Endothelial cell of umbilical vein (primary cell): Measurements from ENCODE around the gene KHK. TPM values are rescaled to one million over a fixed set of nuclear protein-coding genes. Genes with fewer than 3 reads are reported as not detected.

Source experiments
- BruUV-seq: library from RNA; stranded (reverse); fragments of 400-500 nt; replicated peaks from 2 replicates; lab custom pipeline; 2021; lab: Mats Ljungman, UMichigan
- CTCF ChIA-PET: fragments of 300-600, 350-600 bp; sonication (Branson Sonifier 250); formaldehyde crosslinking; loops from one replicate; lab custom pipeline; 2021; ENCODE audit warnings: antibody characterized with exemption, inconsistent platforms; lab: Charles Lee
- POLR2A ChIA-PET: fragments of 300-600, 350-600 bp; sonication (Branson Sonifier 250); formaldehyde crosslinking; loops from one replicate; lab custom pipeline; 2021; ENCODE audit warnings: antibody characterized with exemption, inconsistent platforms; lab: Charles Lee
- DNase-seq: peaks from one replicate; pipeline ENCODE4 v3.0.0-alpha.2; 2011; ENCODE audit warnings: low read depth, low spot score
- FAIRE-seq: peaks from 2 replicates; lab custom pipeline; 2011; peaks lifted over from hg19 to GRCh38; lab: Jason Lieb, UNC
- H2AFZ ChIP-seq: 2 replicates; pipeline ENCODE4 v1.6.0; 2012; ENCODE audit warnings: low read depth, low read length, control low read depth, inconsistent platforms
- H3K27ac ChIP-seq: 2 replicates; pipeline ENCODE4 v1.5.1; 2011; ENCODE audit warnings: low read depth, mild to moderate bottlenecking, control low read depth, low read length, moderate library complexity; ENCODE audit not compliant: insufficient read depth
- H3K27me3 ChIP-seq, 2 experiments: 2 replicates each; pipeline versions ENCODE4 v1.6.0 to v1.6.1; 2011; ENCODE audit warnings: low read length in 2 of 2, mixed read lengths in 1 of 2; ENCODE audit not compliant: control insufficient read depth in 2 of 2, insufficient read depth in 2 of 2
- H3K36me3 ChIP-seq, 2 experiments: 2 replicates in 1 of 2; 3 replicates in 1 of 2; pipeline ENCODE4 v1.5.1; 2011; ENCODE audit warnings: low read length in 2 of 2, mild to moderate bottlenecking in 1 of 2, moderate library complexity in 1 of 2; ENCODE audit not compliant: control insufficient read depth in 2 of 2, insufficient read depth in 2 of 2; ENCODE audit errors: extremely low read depth in 1 of 2
- H3K4me1 ChIP-seq: 3 replicates; pipeline ENCODE4 v1.5.1; 2011; ENCODE audit warnings: mild to moderate bottlenecking, low read length; ENCODE audit not compliant: control insufficient read depth, insufficient read depth; ENCODE audit errors: extremely low read depth
- H3K4me2 ChIP-seq: 2 replicates; pipeline ENCODE4 v1.6.1; 2011; ENCODE audit warnings: low read length, control low read depth, mixed read lengths; ENCODE audit not compliant: insufficient read depth
- H3K4me3 ChIP-seq, 3 experiments: fragments of 200-600 bp in 1 of 3; sonication (generic), shearing (Covaris generic) in 1 of 3; replicated peaks in 1 of 3; 2 replicates each; pipeline ENCODE4 v1.5.1; 2011 to 2016; ENCODE audit warnings: control low read depth in 3 of 3, low read length in 3 of 3, mild to moderate bottlenecking in 2 of 3, inconsistent platforms in 1 of 3, low read depth in 1 of 3, moderate library complexity in 1 of 3; ENCODE audit not compliant: insufficient read depth in 1 of 3
- H3K79me2 ChIP-seq: 2 replicates; pipeline ENCODE4 v1.6.0; 2012; ENCODE audit warnings: low read length, inconsistent platforms; ENCODE audit not compliant: control insufficient read depth, insufficient read depth
- H3K9ac ChIP-seq: replicated peaks from 2 replicates; pipeline ENCODE3; 2011; ENCODE audit warnings: low read length, control low read depth; ENCODE audit not compliant: insufficient read depth; ENCODE audit errors: extremely low read depth
- H3K9me1 ChIP-seq: replicated peaks from 3 replicates; pipeline ENCODE4 v1.6.0; 2011; ENCODE audit warnings: mild to moderate bottlenecking, low read length; ENCODE audit not compliant: control insufficient read depth, insufficient read depth; ENCODE audit errors: extremely low read depth
- H3K9me3 ChIP-seq: replicated peaks from 2 replicates; pipeline ENCODE4 v1.5.1; 2012; ENCODE audit warnings: low read length, inconsistent platforms; ENCODE audit not compliant: control insufficient read depth, insufficient read depth
- H4K20me1 ChIP-seq: replicated peaks from 2 replicates; pipeline ENCODE3; 2011; ENCODE audit warnings: mild to moderate bottlenecking, low read length; ENCODE audit not compliant: control insufficient read depth, insufficient read depth; ENCODE audit errors: extremely low read depth
- CTCF ChIP-seq, 2 donors: IDR thresholded peaks; 1 replicate in 1 of 2; 2 replicates in 1 of 2; pipeline ENCODE4 v1.5.1; 2011; ENCODE audit warnings: low read length in 2 of 2, mild to moderate bottlenecking in 2 of 2, moderate library complexity in 2 of 2, control low read depth in 1 of 2, inconsistent platforms in 1 of 2, low read depth in 1 of 2; ENCODE audit not compliant: insufficient read depth in 1 of 2; ENCODE audit errors: extremely low read depth in 1 of 2
- EZH2 ChIP-seq: IDR thresholded peaks from 2 replicates; pipeline ENCODE4 v1.6.1; 2012; ENCODE audit warnings: borderline replicate concordance, low read depth, mild to moderate bottlenecking, moderate library complexity, low read length, inconsistent platforms; ENCODE audit not compliant: severe bottlenecking
- FOS ChIP-seq: IDR thresholded peaks from 2 replicates; pipeline ENCODE4 v1.6.1; 2011; ENCODE audit warnings: mild to moderate bottlenecking, low read length, moderate library complexity, borderline replicate concordance; ENCODE audit not compliant: insufficient read depth
- GATA2 ChIP-seq: IDR thresholded peaks from 2 replicates; pipeline ENCODE4 v1.7.0; 2011; ENCODE audit warnings: low read depth, mild to moderate bottlenecking, moderate library complexity, mixed read lengths, low read length; ENCODE audit not compliant: insufficient read length, insufficient read depth
- JUN ChIP-seq: IDR thresholded peaks from 2 replicates; pipeline ENCODE4 v1.6.1; 2011; ENCODE audit warnings: borderline replicate concordance, low read depth; ENCODE audit not compliant: insufficient read length, insufficient read depth
- MAX ChIP-seq: IDR thresholded peaks from 2 replicates; pipeline ENCODE4 v1.6.1; 2011; ENCODE audit not compliant: insufficient read depth, insufficient read length
- MYC ChIP-seq: IDR thresholded peaks from one replicate; pipeline ENCODE4 v1.6.1; 2011; ENCODE audit warnings: mild to moderate bottlenecking, low read depth, low read length
- POLR2A ChIP-seq: IDR thresholded peaks from 2 replicates; pipeline ENCODE4 v1.6.1; 2012; ENCODE audit warnings: low read depth, mild to moderate bottlenecking, control low read depth, low read length
- POLR2AphosphoS5 ChIP-seq: IDR thresholded peaks from 2 replicates; pipeline ENCODE4 v1.6.1; 2012; ENCODE audit warnings: low read depth, mild to moderate bottlenecking, control low read depth, low read length, moderate library complexity; ENCODE audit not compliant: insufficient read depth
- dilution Hi-C: fragments of 300-500 bp; cut with MboI; formaldehyde crosslinking; loops from one replicate; pipeline ENCODE4 v1.15.0; 2019; ENCODE audit warnings: low sequenced_read_pairs; ENCODE audit not compliant: extremely low pct_ligation_motif_present
- intact Hi-C: fragments of 100-400 bp; cut with micrococcal nuclease; formaldehyde crosslinking; loops from one replicate; pipeline ENCODE4 v1.10.0; 2022
- polyA plus RNA-seq, 4 experiments: library from polyadenylated mRNA; depleted of rRNA in 3 of 4; stranded (reverse) in 3 of 4; unstranded in 1 of 4; fragments of >200 nt; gene quantifications; 2 replicates each; pipeline versions ENCODE4 v1.2.1 to v1.2.3, GENCODE V29; 2011 to 2012; ENCODE audit warnings: missing spikeins in 1 of 4
- total RNA-seq: library from RNA; stranded (reverse); gene quantifications from 2 replicates; pipeline ENCODE4 v1.2.3, GENCODE V29; 2021

Gene KHK
- total and polyA plus RNA-seq, 2 donors (not counting 3 experiments of a cell fraction or from before 2014, with no cell fraction given), result 2.9 to 4.4 TPM

DNA sequence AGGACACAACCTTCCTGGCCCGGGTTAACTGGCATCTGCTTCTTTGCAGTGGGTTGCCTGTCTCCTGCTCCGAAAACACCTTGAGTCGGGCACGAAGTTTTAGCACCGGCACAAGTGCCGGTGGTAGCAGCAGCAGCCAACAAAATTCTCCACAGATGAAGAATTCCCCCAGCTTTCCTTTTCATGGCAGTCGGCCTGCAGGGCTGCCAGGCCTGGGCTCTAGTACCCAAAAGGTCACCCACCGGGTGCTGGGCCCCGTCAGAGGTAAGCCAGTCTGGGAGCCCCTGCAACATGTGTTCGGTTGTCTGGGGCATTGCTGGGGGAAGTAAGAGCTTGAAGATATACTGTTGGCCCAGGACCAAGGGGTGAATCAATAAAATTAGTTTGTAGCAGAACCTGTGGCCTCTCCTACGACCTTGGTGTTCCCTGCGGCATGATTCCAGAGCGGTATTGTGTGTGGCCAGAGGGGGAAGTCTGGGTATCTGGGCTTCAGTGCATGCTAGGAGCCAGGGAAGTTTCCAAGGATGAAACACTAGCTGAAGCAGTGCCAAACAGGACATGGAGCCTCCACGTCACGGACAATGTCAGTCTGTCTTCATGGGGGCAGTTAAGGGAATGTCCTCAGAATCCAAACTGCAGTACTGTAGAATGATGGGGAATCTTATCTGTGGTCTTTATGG lies 27.3 kb upstream of the KHK start:
- H3K9ac ChIP-seq, result no peak overlapping the region
- no peaks in the 10 kb centered on the region for H3K9me1 ChIP-seq
- no peaks in the 10 kb centered on the region for H3K9me3 ChIP-seq
- no TSS peak for BruUV-seq
- no peak overlapping the region for H3K4me2 ChIP-seq
- dilution Hi-C loops, result no loop called here
- ChIA-PET POLR2A (interaction anchor here (1.0 kb wide), 1 partner anchor 11 kb away, joined by 3 read pairs; no protein-coding TSS in a partner anchor), CTCF (interaction anchor here (0.6 to 2.1 kb wide), 7 partner anchors 9 to 98 kb away, joined by 3 to 7 read pairs (median 4); partner anchors contain the start of genes KHK and OST4)
- TF ChIP-seq FOS (no peak), MAX (no peak), EZH2 (no peak), POLR2A (peak; percentile 25)
- no peaks in the 10 kb centered on the region for H3K27me3 ChIP-seq
- H3K4me1 ChIP-seq, result peaks cover 19% of the 10 kb centered on the region
- FAIRE-seq (peak; percentile 58), DNase-seq (peak; percentile 84)
- intact Hi-C loops, result no loop called here
- H3K79me2 ChIP-seq, result no peaks in the 10 kb centered on the region
- H3K36me3 ChIP-seq, result peaks cover 3 to 21% of the 10 kb centered on the region in 2 experiments
- H4K20me1 ChIP-seq, result no peaks in the 10 kb centered on the region
- no peak overlapping the region for H3K4me3 ChIP-seq
- no peak overlapping the region for H2AFZ ChIP-seq
- H3K27ac ChIP-seq, result no peak overlapping the region

GRCh38 chr2:27060323-27060722 lies 26.2 kb upstream of the KHK start:
- H3K9ac ChIP-seq, result no peak overlapping the region
- peaks cover 0 to 18% of the 10 kb centered on the region in 2 experiments for H3K36me3 ChIP-seq
- no peak overlapping the region for H3K4me2 ChIP-seq
- no peak overlapping the region for H3K27ac ChIP-seq
- H3K9me1 ChIP-seq, result no peaks in the 10 kb centered on the region
- BruUV-seq, result no TSS peak
- intact Hi-C loops (no loop called here), dilution Hi-C loops (no loop called here)
- no peak overlapping the region for H2AFZ ChIP-seq
- no peaks in the 10 kb centered on the region for H4K20me1 ChIP-seq
- no peaks in the 10 kb centered on the region for H3K79me2 ChIP-seq
- no peaks in the 10 kb centered on the region for H3K9me3 ChIP-seq
- H3K4me3 ChIP-seq, result no peak overlapping the region
- ChIA-PET CTCF (interaction anchor here (0.6 to 2.1 kb wide), 4 partner anchors 11 to 220 kb away, joined by 3 to 7 read pairs (median 5); partner anchors contain the start of gene OST4), POLR2A (no interaction called here)
- no peak for DNase-seq
- peaks cover 19% of the 10 kb centered on the region for H3K4me1 ChIP-seq
- TF ChIP-seq POLR2AphosphoS5 (no peak), FOS (no peak), JUN (no peak), POLR2A (no peak), CTCF (IDR thresholded peaks at IDR 0.05; ENCODE audit: extremely low read depth in 1 of 2, insufficient read depth in 1 of 2, low read depth in 1 of 2, low read length in 2 of 2) (no peak), EZH2 (no peak), GATA2 (no peak), MYC (no peak)
- no peak for FAIRE-seq
- no peaks in the 10 kb centered on the region for H3K27me3 ChIP-seq
